Fibroblast of lung (primary cell): ENCODE data around the gene SRPK3. TPM values are rescaled to one million over a fixed set of nuclear protein-coding genes. Genes with fewer than 3 reads are reported as not detected.

Experiments used
- DNase-seq, 2 donors: peaks; one replicate each; pipeline versions ENCODE4 v3.0.0 to v3.0.0-alpha.2; 2010; ENCODE audit warnings: low read depth in 2 of 2
- H2AFZ ChIP-seq: 2 replicates; pipeline ENCODE4 v1.5.1; 2012; ENCODE audit warnings: low read length, control low read depth, inconsistent platforms
- H3K27ac ChIP-seq: 2 replicates; pipeline ENCODE4 v1.5.1; 2011; ENCODE audit warnings: low read length, control low read depth; ENCODE audit not compliant: insufficient read depth
- H3K27me3 ChIP-seq: 2 replicates; pipeline ENCODE4 v1.5.1; 2011; ENCODE audit warnings: mild to moderate bottlenecking, low read length; ENCODE audit not compliant: control insufficient read depth, insufficient read depth
- H3K36me3 ChIP-seq: 2 replicates; pipeline ENCODE4 v1.5.1; 2011; ENCODE audit warnings: low read length; ENCODE audit not compliant: control insufficient read depth, insufficient read depth
- H3K4me1 ChIP-seq: 2 replicates; pipeline ENCODE4 v1.5.1; 2011; ENCODE audit warnings: low read length; ENCODE audit not compliant: control insufficient read depth, insufficient read depth; ENCODE audit errors: extremely low read depth
- H3K4me2 ChIP-seq: 2 replicates; pipeline ENCODE4 v1.5.1; 2011; ENCODE audit warnings: low read length, control low read depth; ENCODE audit not compliant: insufficient read depth; ENCODE audit errors: extremely low read depth
- H3K4me3 ChIP-seq, 4 experiments: fragments of 200-600 bp in 1 of 4; sonication (generic) in 1 of 4; replicated peaks in 1 of 4; 2 replicates each; pipeline ENCODE4 v1.5.1; 2011 to 2016; ENCODE audit warnings: low read length in 4 of 4, low read depth in 3 of 4, mild to moderate bottlenecking in 3 of 4, control low read depth in 2 of 4, inconsistent platforms in 1 of 4, mixed read lengths in 1 of 4; ENCODE audit not compliant: insufficient read depth in 1 of 4; ENCODE audit errors: control extremely low read depth in 1 of 4
- H3K79me2 ChIP-seq: 2 replicates; pipeline ENCODE4 v1.5.1; 2012; ENCODE audit warnings: mild to moderate bottlenecking, low read length, inconsistent platforms; ENCODE audit not compliant: control insufficient read depth, insufficient read depth
- H3K9ac ChIP-seq: 2 replicates; pipeline ENCODE4 v1.5.1; 2011; ENCODE audit warnings: mild to moderate bottlenecking, low read length, control low read depth; ENCODE audit not compliant: insufficient read depth
- H3K9me3 ChIP-seq: 2 replicates; pipeline ENCODE4 v1.5.1; 2012; ENCODE audit warnings: low read depth, low read length; ENCODE audit not compliant: control insufficient read depth, insufficient read depth
- H4K20me1 ChIP-seq: 2 replicates; pipeline ENCODE4 v1.5.1; 2011; ENCODE audit warnings: low read length; ENCODE audit not compliant: control insufficient read depth, insufficient read depth; ENCODE audit errors: extremely low read depth
- CTCF ChIP-seq, 2 donors: IDR thresholded peaks in 1 of 2; conservative IDR thresholded peaks in 1 of 2; 1 replicate in 1 of 2; 2 replicates in 1 of 2; pipeline ENCODE4 v1.5.1; 2011 to 2012; ENCODE audit warnings: low read length in 2 of 2, control low read depth in 1 of 2, inconsistent platforms in 1 of 2, low read depth in 1 of 2, mild to moderate bottlenecking in 1 of 2
- EZH2 ChIP-seq: IDR thresholded peaks from 2 replicates; pipeline ENCODE4 v1.5.1; 2012; ENCODE audit warnings: low read length, control low read depth, mild to moderate bottlenecking; ENCODE audit errors: missing control alignments
- polyA plus RNA-seq, 2 donors: library from polyadenylated mRNA; depleted of rRNA in 1 of 2; stranded (reverse) in 1 of 2; unstranded in 1 of 2; fragments of >200 nt; gene quantifications; 2 replicates each; pipeline ENCODE4 v1.2.1, GENCODE V29; 2011 to 2012; ENCODE audit warnings: missing spikeins in 1 of 2
- total RNA-seq: library from RNA; depleted of rRNA; stranded (reverse); fragments of >200 nt; gene quantifications from 2 replicates; pipeline ENCODE4 v1.2.1, GENCODE V29; 2014

Gene SRPK3
- total and polyA plus RNA-seq, 2 donors (not counting 1 experiment from before 2014, with no cell fraction given): 0.40 to 0.83 TPM

DNA sequence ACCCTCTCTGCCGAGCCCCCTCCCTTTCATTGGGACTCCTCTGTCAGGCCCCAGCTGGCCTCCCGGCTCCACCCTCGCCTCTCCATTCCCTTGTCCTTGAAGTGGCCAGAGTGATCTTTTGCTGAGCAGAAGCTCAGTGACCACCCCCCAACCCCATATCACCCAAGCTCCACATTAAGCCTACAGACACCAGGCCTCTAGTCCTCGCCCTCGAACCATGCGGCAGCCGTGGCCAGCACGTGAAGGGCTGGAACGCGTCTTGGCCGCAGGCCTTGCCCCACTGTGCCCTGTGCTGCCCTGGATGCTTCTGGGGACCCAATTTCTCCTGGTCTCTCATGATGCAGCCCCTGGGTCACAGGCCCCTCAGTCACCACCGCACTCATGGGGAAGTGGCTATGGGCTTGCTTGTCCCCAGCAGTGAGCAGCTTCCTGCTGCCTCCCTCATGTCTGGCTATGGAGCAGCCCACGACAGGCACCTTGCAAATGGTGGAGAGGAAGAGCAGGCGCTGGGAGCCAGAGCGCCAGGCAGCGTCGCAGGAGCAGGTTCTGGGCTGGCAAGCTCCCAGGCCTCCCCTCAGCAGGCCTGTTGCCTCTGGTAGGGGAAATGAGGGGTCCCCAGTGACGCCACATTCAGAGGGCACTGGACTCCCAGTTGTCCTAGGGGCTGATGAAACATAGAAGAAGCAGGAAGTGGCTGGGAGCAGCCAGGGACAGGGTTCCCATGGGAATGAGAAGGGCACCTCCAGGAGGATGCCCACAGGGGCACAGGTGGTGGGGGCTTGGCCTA is 757 bp upstream of the SRPK3 start:
- H3K36me3 ChIP-seq: no peaks in the 10 kb centered on the region
- H3K9ac ChIP-seq: no peak overlapping the region
- no peak overlapping the region for H3K4me3 ChIP-seq
- H3K27me3 ChIP-seq: no peaks in the 10 kb centered on the region
- H2AFZ ChIP-seq: no peak overlapping the region
- no peaks in the 10 kb centered on the region for H4K20me1 ChIP-seq
- no peaks in the 10 kb centered on the region for H3K9me3 ChIP-seq
- DNase-seq: no peak
- no peaks in the 10 kb centered on the region for H3K79me2 ChIP-seq
- H3K27ac ChIP-seq: no peak overlapping the region
- TF ChIP-seq EZH2 (no peak), CTCF (conservative IDR thresholded peaks at IDR 0.05 in 1 of 2, IDR thresholded peaks at IDR 0.05 in 1 of 2; ENCODE audit: low read depth in 1 of 2, low read length in 2 of 2) (no peak)
- H3K4me2 ChIP-seq: no peak overlapping the region
- H3K4me1 ChIP-seq: no peaks in the 10 kb centered on the region

DNA sequence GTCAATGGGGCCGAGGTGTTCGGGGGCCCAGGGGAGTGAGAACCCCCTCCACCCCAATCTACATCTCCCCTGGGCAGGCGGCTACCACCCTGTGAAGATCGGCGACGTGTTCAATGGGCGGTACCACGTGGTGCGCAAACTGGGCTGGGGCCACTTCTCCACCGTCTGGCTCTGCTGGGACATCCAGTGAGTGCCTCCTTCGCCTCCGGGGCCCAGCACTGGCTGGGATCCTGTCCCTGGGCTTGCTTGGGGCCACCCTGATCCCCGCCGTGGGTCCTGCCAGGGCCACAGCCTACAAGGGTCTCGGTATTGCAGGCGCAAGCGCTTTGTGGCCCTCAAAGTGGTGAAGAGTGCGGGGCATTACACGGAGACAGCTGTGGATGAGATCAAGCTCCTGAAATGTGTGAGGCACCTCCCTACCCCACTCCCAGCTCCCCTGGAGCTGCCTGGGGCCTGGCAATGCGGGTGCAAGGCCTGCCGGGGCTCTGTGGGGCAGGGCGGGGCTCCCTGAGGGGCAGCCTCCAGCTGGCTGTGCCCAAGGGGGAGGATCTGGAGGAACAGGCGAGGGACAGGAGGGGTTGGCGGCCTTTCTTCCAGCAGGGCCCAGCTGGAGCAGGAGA is 697 bp downstream of the SRPK3 start:
- no peak for TF ChIP-seq CTCF (conservative IDR thresholded peaks at IDR 0.05 in 1 of 2, IDR thresholded peaks at IDR 0.05 in 1 of 2; ENCODE audit: low read depth in 1 of 2, low read length in 2 of 2)
- TF ChIP-seq EZH2: no peak
- no peak for DNase-seq
- Histone ChIP-seq H3K9ac (no peak overlapping the region), H3K36me3 (peaks cover 2% of the 10 kb centered on the region), H4K20me1 (no peaks in the 10 kb centered on the region), H3K4me2 (no peak overlapping the region), H3K27me3 (no peaks in the 10 kb centered on the region), H3K4me3 (no peak overlapping the region), H2AFZ (no peak overlapping the region), H3K27ac (no peak overlapping the region), H3K4me1 (no peaks in the 10 kb centered on the region), H3K79me2 (no peaks in the 10 kb centered on the region), H3K9me3 (no peaks in the 10 kb centered on the region)

DNA sequence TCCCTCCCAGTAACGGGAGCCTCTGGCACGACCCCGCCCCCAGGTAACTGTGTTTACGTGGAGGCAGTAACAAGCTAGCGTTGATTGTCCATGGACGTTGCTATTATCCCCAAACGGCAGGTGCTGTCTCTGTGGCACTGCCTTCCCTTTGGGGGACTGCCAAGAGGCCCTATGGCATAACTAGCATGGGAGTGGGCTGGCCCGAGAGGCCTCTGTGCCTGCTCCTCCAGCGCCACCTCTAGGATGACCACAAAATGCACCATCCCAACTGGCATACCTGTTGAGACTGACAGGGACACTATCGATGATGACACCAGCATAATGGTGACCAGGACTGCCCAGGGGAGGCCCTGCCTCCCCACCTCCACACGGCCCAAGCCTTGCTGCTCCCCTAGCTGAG is 1.5 kb downstream of the SRPK3 start:
- H3K9ac ChIP-seq: no peak overlapping the region
- no peaks in the 10 kb centered on the region for H3K79me2 ChIP-seq
- no peak for TF ChIP-seq CTCF (conservative IDR thresholded peaks at IDR 0.05 in 1 of 2, IDR thresholded peaks at IDR 0.05 in 1 of 2; ENCODE audit: low read depth in 1 of 2, low read length in 2 of 2)
- no peak for TF ChIP-seq EZH2
- no peaks in the 10 kb centered on the region for H3K27me3 ChIP-seq
- no peak overlapping the region for H3K4me2 ChIP-seq
- no peak overlapping the region for H3K4me3 ChIP-seq
- no peaks in the 10 kb centered on the region for H3K4me1 ChIP-seq
- no peak for DNase-seq
- H4K20me1 ChIP-seq: no peaks in the 10 kb centered on the region
- no peak overlapping the region for H2AFZ ChIP-seq
- no peaks in the 10 kb centered on the region for H3K9me3 ChIP-seq
- peaks cover 4% of the 10 kb centered on the region for H3K36me3 ChIP-seq
- H3K27ac ChIP-seq: no peak overlapping the region
